GM11168 (cell line): Measurements from ENCODE around the gene TLE2.

Source experiments
- in situ Hi-C: fragments of 300-500 bp; cut with MboI; formaldehyde crosslinking; loops from one replicate; pipeline ENCODE4 v1.12.0; 2022; ENCODE audit warnings: low sequenced_read_pairs; ENCODE audit not compliant: unreplicated experiment

Gene TLE2

DNA sequence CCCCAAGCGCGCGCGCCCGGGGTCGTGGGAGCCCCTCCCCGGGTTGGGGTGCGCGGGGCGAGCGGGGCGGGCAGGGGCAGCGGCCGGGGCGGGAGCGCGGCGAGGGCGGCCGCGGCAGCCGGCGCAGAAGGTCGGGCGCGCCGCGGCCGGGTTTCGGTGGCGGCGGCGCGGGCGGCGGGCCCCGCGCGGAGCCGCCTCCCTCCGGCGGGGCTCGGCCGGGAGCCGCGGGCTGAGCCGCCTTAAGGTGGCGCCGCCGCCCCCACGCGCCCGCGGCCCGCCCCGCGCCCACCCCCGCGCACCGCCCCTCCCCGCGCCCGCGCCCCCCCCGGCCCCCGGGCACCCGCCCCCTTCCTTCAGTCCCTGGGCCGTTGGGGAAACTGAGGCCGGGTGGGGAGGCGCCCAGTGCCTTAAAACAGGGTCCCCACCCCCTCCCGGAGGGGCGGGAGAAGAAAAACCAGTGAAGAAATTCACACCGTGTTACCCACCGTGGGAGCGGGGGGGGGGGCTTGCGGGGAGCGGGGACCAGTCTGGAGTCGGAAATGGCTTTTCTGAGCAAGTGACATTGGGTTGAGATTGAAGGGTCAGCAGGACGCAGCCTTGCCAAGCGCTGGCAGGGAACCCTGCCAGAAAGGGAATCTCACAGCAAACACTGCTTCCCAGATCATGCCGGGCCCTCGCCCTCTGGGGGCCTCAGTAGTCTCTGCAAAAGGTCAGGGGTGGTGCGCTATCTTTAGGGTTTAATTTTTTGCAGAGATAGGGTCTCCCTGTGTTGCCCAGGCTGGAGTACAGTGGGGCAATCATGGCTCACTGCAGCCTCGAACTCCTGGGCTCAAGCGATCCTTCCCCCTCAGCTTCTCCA lies at the start of gene TLE2:
TLE2 (minus strand) TSS at position 216 of the 859 bp plus-strand sequence. CDS start 376 bp downstream, outside the sequence.
- in situ Hi-C loops: no loop called here

GRCh38 chr19:3075605-3076431 lies 46.7 kb upstream of the TLE2 start:
- in situ Hi-C loops: no loop called here

DNA sequence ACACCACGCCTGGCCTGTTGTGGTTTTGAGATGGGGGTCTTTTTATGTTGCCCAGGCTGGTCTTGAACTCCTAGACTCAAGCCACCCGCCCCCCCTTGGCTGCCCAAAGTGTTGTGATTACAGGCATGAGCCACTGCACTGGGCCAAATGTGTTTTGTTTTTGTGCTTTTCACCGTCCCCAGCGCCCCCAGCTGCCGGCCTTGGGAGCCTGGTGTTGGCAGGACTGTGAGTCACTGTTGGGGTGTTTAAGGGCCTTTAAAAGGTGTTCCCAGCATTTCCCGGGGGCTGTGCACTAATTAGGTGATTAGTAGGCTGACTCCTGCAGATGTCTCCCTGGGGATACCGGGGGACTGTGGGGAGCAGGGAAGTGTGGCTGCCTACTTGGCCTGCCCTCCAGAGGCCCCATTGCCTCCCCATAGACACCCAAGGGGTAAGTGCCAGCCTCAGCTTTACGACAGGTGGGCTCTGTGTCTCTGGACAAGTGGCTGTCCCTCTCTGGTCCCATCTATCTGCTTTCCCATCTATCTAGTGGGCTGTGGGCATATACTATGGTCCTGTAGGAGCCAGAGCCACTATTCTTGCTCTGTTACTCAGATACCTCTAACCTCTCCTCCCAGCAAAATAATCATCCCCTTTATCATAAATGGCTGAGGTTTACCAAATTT lies 45.0 kb upstream of the TLE2 start:
- in situ Hi-C loops: no loop called here

DNA sequence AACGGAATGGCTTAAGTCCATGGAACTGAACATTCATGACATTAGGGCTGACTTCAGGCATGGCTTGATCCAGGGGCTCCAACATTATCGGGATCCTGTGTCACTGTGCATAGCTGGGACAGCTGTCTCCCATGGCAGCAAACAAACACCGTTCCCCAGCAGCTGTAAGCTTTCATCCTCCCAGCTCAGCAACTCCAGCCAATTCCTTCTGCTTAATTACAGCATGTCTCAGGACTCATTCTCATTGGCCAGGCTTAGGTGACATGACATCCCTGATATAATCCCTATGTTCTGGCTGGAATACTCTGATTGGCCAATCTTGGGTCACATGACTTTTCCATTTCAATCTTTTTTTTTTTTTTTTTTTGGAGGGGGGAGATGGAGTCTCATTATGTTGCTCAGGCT lies 44.1 kb upstream of the TLE2 start:
- in situ Hi-C loops: no loop called here

- in situ Hi-C loops: no loop called here
Measured at GRCh38 chr19:3071768-3072167, 42.7 kb upstream of the TLE2 start.

GRCh38 chr19:3068071-3068470 lies 39.0 kb upstream of the TLE2 start:
- in situ Hi-C loops: no loop called here

GRCh38 chr19:3067563-3067962 lies 38.5 kb upstream of the TLE2 start:
- in situ Hi-C loops: no loop called here

DNA sequence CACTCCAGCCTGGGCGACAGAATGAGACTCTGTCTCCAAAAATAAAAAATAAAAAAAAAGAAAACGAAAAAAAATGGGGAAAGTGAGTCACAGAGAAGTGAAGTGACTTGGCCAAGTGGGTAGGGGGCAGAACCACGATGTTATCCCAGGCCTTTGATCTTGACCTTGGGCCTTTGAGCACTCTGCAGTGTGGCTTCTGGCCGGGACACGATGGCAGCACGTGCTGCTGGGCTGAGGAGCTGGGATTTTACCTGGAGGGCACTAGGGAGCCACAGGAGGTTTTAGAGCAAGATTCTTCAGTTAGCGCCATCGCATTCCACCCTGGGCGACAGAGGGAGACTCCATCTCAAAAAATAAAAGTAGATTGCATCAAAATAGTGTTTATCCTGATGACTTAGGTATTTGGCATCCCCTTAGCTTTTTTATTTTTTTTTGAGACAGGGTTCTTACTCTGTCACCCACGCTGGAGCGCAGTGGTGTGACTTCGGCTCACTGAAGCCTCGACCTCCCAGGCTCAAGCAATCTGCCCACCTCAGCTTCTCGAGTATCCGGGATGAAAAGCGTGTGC lies 37.5 kb upstream of the TLE2 start:
- in situ Hi-C loops: no loop called here

DNA sequence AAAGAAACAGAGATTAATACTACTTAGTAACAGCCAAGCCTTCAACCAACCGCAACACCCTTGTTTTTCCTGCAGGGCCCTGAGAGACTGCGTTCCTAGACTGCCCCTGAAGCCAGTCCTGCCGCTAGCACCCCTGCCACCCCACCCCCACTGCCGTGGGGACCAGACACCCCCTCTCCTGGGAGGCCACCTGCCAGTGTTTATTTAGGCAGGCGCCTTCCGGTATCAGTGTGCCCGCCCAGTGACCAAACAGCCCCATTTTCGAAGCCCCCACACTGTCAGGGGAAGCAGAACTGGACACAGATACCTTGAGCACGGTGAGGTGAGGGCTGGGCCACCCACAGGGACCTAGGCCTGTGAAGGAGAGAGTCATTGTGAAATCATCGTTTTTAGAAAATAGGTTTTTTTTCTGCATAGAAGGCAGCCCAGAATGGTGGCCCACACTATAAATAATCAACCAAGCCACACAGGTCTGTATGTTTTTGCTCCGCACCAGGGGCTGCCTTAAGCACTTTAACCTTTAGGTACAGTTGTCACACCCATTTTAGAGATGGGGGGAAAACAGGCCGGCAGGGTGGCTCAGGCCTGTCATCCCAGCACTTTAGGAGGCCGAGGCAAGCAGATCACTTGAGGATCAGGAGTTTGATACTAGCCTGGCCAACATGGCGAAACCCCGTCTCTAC lies 36.7 kb upstream of the TLE2 start:
- in situ Hi-C loops: no loop called here

DNA sequence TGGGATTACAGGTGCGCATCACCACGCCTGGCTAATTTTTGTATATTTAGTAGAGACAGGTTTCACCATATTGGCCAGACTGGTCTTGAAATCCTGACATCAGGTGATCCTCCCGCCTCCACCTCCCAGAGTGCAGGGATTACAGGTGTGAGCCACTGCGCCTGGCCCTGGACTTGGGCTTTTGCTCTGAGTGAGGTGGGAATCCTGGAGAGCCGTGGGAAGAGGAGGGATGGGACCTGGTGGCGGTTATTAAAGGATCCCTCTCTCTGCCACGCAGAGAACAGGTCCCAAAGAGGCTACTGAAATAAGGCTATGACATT lies 34.9 kb upstream of the TLE2 start:
- in situ Hi-C loops: no loop called here

DNA sequence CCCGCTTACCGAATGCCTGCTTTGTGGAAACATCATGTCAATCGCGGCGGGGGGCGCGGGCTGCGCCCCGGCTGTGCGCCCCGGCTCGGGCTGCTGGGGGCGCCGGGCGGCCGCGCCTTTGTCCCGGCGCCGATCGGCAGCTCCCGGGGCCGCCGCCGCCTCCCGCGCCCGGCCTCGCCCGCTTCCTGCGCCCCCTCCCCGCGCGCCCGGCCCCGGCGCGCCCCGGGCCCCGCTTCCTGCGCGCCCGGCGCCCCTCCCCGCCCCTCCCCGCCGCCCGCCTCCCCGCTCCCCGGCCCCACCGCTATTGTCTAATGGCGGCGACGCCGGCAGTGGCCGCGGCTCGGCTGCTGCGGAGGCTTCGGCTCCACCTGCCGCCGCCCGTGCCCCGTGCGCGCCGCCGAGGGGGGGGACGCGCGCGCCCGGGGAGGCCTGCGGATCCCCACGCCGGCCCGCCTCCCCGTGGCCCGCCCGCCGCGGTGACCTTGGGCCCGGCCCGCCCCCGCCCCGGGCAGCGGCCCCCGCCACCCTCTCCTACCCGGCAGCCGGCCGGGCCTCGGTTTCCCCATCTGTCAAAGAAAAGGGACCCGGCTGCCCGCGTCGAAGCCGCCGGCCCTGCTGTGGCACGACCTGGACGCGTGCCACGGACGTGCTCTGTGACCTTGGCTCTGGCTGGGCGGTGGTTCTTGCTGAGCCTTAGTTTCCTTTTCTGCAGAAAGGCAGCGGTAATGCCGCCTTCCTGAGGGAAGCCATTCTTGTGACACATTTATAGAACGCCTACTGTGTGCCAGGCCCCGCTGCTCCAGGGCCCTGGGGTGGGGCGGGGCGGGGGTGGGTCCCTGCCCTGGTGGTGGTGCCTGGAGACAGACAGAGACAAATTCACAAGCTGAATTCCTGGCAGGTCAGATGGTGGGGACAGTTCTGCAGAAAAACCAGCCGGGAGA lies 33.4 kb upstream of the TLE2 start, which contains the start of gene TLE5:
TLE5 (minus strand) TSS at position 331 of the 941 bp plus-strand sequence; CDS start at position 36, 295 bp downstream.
- in situ Hi-C loops: no loop called here

GRCh38 chr19:3061182-3062161 lies 32.4 kb upstream of the TLE2 start:
- in situ Hi-C loops: no loop called here

DNA sequence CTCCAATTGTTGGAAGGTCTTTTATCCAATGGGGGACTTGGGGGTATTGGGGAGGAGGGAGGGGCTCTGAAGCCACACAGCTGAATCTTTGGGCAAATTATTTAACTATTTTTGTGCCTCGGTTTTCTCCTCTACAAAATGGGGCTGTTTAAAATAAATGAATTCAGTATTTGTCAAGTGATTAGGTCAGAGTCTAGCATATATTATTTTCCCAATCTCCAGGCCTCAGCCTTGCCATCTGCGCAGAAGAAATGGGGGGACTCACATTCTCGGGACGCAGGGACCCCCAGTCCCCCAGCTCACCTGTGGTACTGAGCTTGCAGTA lies 31.7 kb upstream of the TLE2 start:
- in situ Hi-C loops: no loop called here

GRCh38 chr19:3059653-3060052 lies 30.6 kb upstream of the TLE2 start:
- in situ Hi-C loops: no loop called here

DNA sequence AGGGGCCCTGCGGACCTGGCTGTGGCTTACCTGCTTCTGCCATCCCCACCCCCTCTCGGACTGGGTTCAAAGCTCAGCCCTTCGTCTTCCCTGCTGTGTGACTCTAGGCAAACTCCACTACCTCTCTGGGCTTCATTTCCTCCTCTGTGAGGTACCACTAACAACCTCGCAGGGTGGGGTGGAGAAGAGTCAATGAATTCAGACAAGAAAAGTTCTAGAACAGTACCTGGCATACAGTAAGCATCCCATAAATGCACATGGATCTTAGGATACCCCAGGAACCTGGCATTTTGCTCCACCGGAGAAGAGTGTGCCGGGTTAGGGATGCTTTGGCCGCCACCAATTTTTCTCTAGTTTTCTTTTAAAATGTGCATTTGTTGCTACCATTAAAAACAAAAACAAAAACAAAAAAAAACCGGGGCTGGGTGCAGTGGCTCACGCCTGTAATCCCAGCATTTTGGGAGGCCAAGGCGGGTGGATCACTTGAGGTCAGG lies 29.8 kb upstream of the TLE2 start:
- in situ Hi-C loops: no loop called here

GRCh38 chr19:3058009-3058820 lies 29.1 kb upstream of the TLE2 start:
- in situ Hi-C loops: no loop called here

GRCh38 chr19:3057275-3057714 lies 28.2 kb upstream of the TLE2 start:
- in situ Hi-C loops: no loop called here
